DND-41 (cell line): ENCODE results near the gene MAN1A1.

ENCODE experiments used
- ATAC-seq: fragments of 200-7000 bp; cut with Tn5 transposase; 3 replicates; pipeline ENCODE4 v1.9.1; 2021; ENCODE audit warnings: low read depth; ENCODE audit not compliant: insufficient read depth
- DNase-seq: peaks from one replicate; pipeline ENCODE4 v3.0.0-alpha.2; 2020
- H2AFZ ChIP-seq: 2 replicates; pipeline ENCODE4 v1.6.0; 2012; ENCODE audit warnings: low read depth, low read length
- H3K27ac ChIP-seq: 2 replicates; pipeline ENCODE4 v1.5.1; 2012; ENCODE audit warnings: low read length, inconsistent platforms
- H3K27me3 ChIP-seq: fragments of 200-600 bp; sonication (generic); 2 replicates; pipeline ENCODE4 v1.6.0; 2012; ENCODE audit warnings: low read length, mild to moderate bottlenecking, inconsistent platforms; ENCODE audit not compliant: insufficient read depth, poor library complexity
- H3K36me3 ChIP-seq: 2 replicates; pipeline ENCODE4 v1.5.1; 2012; ENCODE audit warnings: low read length, inconsistent platforms; ENCODE audit not compliant: insufficient read depth
- H3K4me1 ChIP-seq: 2 replicates; pipeline ENCODE4 v1.5.1; 2012; ENCODE audit warnings: mild to moderate bottlenecking, low read length; ENCODE audit not compliant: insufficient read depth
- H3K4me2 ChIP-seq: 2 replicates; pipeline ENCODE4 v1.6.0; 2012; ENCODE audit warnings: mild to moderate bottlenecking, moderate library complexity, low read length, inconsistent platforms; ENCODE audit not compliant: insufficient read depth
- H3K4me3 ChIP-seq, 2 experiments: fragments of 200-600 bp in 1 of 2; shearing (Covaris generic) in 1 of 2; 2 replicates each; pipeline ENCODE4 v1.5.1; 2012 to 2016; ENCODE audit warnings: inconsistent platforms in 2 of 2, low read length in 2 of 2, mild to moderate bottlenecking in 2 of 2, low read depth in 1 of 2, moderate library complexity in 1 of 2
- H3K79me2 ChIP-seq: 2 replicates; pipeline ENCODE4 v1.6.0; 2012; ENCODE audit warnings: low read length, inconsistent platforms; ENCODE audit not compliant: insufficient read depth
- H3K9ac ChIP-seq: 2 replicates; pipeline ENCODE4 v1.6.0; 2012; ENCODE audit warnings: low read depth, mild to moderate bottlenecking, inconsistent platforms, low read length, moderate library complexity
- H3K9me3 ChIP-seq: 2 replicates; pipeline ENCODE4 v1.5.1; 2012; ENCODE audit warnings: low read length, moderate library complexity, mild to moderate bottlenecking, inconsistent platforms; ENCODE audit not compliant: insufficient read depth, severe bottlenecking
- H4K20me1 ChIP-seq: 2 replicates; pipeline ENCODE4 v1.6.0; 2012; ENCODE audit warnings: low read length; ENCODE audit not compliant: insufficient read depth
- EZH2 ChIP-seq: IDR thresholded peaks from 3 replicates; pipeline ENCODE4 v1.6.1; 2012; ENCODE audit warnings: borderline replicate concordance, low read depth, mild to moderate bottlenecking, moderate library complexity, low read length, inconsistent platforms; ENCODE audit not compliant: severe bottlenecking
- TF ChIP-seq, protein P1 (sequence below): IDR thresholded peaks from 2 replicates; pipeline ENCODE4 v1.5.1; 2012; ENCODE audit warnings: borderline replicate concordance, low read length, moderate library complexity, mild to moderate bottlenecking; ENCODE audit not compliant: poor library complexity, severe bottlenecking; ENCODE audit errors: extremely low read depth

The MAN1A1 gene

DNA sequence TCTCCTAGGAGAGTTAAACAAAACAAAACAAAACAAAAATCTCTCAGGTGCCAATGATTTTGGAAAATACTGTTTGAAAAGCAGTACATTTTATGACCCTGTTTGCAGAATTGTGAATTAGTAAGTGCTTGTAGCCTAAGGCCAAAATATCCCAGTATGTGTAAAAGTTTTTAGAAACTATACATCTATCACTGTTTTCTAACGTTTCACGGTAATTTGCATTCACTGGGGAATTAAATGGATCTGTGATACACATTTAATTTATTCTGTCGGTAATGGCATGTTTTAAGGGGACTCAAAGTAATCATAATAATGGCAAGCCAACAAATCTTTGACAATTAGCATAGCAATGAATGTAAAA, 175.5 kb downstream of the MAN1A1 start:
- TF ChIP-seq EZH2: no peak
- TF ChIP-seq, protein P1, sequence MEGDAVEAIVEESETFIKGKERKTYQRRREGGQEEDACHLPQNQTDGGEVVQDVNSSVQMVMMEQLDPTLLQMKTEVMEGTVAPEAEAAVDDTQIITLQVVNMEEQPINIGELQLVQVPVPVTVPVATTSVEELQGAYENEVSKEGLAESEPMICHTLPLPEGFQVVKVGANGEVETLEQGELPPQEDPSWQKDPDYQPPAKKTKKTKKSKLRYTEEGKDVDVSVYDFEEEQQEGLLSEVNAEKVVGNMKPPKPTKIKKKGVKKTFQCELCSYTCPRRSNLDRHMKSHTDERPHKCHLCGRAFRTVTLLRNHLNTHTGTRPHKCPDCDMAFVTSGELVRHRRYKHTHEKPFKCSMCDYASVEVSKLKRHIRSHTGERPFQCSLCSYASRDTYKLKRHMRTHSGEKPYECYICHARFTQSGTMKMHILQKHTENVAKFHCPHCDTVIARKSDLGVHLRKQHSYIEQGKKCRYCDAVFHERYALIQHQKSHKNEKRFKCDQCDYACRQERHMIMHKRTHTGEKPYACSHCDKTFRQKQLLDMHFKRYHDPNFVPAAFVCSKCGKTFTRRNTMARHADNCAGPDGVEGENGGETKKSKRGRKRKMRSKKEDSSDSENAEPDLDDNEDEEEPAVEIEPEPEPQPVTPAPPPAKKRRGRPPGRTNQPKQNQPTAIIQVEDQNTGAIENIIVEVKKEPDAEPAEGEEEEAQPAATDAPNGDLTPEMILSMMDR: no peak
- H3K79me2 ChIP-seq: no peaks in the 10 kb centered on the region
- no peaks in the 10 kb centered on the region for H3K27me3 ChIP-seq
- H3K27ac ChIP-seq: no peak overlapping the region
- no peaks in the 10 kb centered on the region for H3K36me3 ChIP-seq
- H3K9me3 ChIP-seq: no peaks in the 10 kb centered on the region
- no peak for DNase-seq
- no peak overlapping the region for H3K9ac ChIP-seq
- no peak overlapping the region for H3K4me2 ChIP-seq
- ATAC-seq: no peak
- H3K4me1 ChIP-seq: no peaks in the 10 kb centered on the region
- no peak overlapping the region for H2AFZ ChIP-seq
- H4K20me1 ChIP-seq: no peaks in the 10 kb centered on the region
- H3K4me3 ChIP-seq: no peak overlapping the region

DNA sequence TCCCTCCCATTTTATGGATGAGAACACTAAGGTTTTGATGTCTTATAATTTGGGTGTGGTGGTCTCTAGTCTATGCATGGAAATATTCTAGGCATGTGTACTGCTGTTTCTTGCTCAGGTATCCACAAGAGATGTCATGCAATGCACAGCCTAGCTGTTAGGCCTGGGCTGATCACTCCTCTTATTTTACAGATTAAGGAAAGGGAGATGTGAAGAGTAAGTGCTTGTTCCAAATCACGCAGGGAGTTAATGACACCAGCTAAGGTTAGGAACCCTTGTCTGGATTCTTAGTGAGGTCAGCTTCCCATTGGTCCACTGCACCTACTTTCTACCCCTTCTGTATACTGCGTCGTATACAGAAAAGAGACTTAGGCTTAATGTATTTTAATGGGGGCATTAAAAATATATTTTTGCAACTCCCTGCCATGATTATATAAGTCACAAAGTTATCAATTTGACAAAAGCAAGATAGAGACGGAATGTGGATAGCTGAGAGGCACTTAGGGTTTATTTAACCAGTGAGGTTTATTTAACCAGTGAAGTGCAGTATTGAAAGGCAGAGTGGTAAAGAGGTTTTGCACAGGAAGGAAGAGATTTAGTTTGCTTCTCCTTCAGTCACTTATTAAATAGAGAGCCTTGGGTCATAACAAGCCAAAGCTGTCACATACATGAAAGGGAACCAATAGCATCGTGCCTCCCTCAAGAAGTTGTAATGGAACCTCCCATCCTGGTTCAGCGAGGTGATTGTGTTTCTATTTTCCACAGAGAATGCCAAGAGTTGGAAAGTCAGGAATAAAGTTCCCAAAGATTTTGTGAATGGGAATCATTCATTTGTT, 176.1 kb downstream of the MAN1A1 start:
- Histone ChIP-seq H4K20me1 (no peaks in the 10 kb centered on the region), H3K27ac (no peak overlapping the region), H3K4me1 (no peaks in the 10 kb centered on the region), H3K4me2 (no peak overlapping the region), H3K9ac (no peak overlapping the region), H3K9me3 (no peaks in the 10 kb centered on the region), H3K36me3 (no peaks in the 10 kb centered on the region), H2AFZ (no peak overlapping the region), H3K27me3 (no peaks in the 10 kb centered on the region), H3K79me2 (no peaks in the 10 kb centered on the region), H3K4me3 (no peak overlapping the region)
- TF ChIP-seq, protein P1: no peak
- TF ChIP-seq EZH2: no peak
- DNase-seq (no peak), ATAC-seq (no peak)

DNA sequence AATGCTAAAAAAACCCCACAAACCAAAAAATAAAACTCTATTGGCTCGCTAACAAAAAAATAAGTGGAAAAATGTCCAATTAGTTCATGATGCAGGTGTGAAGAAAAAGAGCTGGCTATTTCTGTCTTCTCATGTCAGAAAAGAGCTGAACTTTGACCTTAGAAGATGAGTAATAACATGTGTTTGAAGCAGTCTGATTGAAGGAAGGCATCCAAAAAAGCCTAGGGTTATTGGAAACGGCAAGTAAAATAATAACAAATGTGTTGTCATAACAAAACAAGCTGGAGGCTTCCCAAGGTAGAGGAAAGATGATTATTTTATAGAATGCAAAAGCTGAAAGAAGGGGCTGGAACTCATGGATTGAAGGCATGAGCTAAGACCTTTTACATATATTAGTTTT, 176.7 kb downstream of the MAN1A1 start:
- Histone ChIP-seq H3K4me2 (no peak overlapping the region), H3K79me2 (no peaks in the 10 kb centered on the region), H3K9ac (no peak overlapping the region), H4K20me1 (no peaks in the 10 kb centered on the region), H3K4me3 (no peak overlapping the region), H2AFZ (no peak overlapping the region), H3K9me3 (no peaks in the 10 kb centered on the region), H3K27ac (no peak overlapping the region), H3K27me3 (no peaks in the 10 kb centered on the region), H3K36me3 (no peaks in the 10 kb centered on the region), H3K4me1 (no peaks in the 10 kb centered on the region)
- DNase-seq: no peak
- ATAC-seq: no peak
- TF ChIP-seq EZH2: no peak
- TF ChIP-seq, protein P1: no peak
